Neural progenitor cell (in vitro differentiated cells): ENCODE measurements around the gene ASB9. TPM values are rescaled to one million over a fixed set of nuclear protein-coding genes. Genes with fewer than 3 reads are reported as not detected.

Source experiments
- DNase-seq: peaks from one replicate; pipeline ENCODE4 v3.0.0-alpha.2; 2016; ENCODE audit warnings: low spot score
- H2AFZ ChIP-seq: fragments of 200-600 bp; sonication (generic); replicated peaks from 2 replicates; pipeline ENCODE4 v1.6.1; 2016; ENCODE audit warnings: antibody characterized with exemption
- H3F3A ChIP-seq: fragments of 200-600 bp; sonication (generic); 2 replicates; pipeline ENCODE4 v1.6.1; 2016; ENCODE audit warnings: antibody characterized with exemption, low read depth
- H3K27ac ChIP-seq: fragments of 200-600 bp; sonication (generic); 2 replicates; pipeline ENCODE4 v1.5.1; 2016; ENCODE audit warnings: mild to moderate bottlenecking
- H3K27me3 ChIP-seq: fragments of 200-600 bp; sonication (generic); 2 replicates; pipeline ENCODE4 v1.6.1; 2016; ENCODE audit warnings: mild to moderate bottlenecking, moderate library complexity
- H3K36me3 ChIP-seq: fragments of 200-600 bp; sonication (generic); 2 replicates; pipeline ENCODE4 v1.5.1; 2016
- H3K4me1 ChIP-seq: fragments of 200-600 bp; sonication (generic); 2 replicates; pipeline ENCODE4 v1.6.1; 2016; ENCODE audit warnings: mixed run types
- H3K4me2 ChIP-seq: fragments of 200-600 bp; sonication (generic); 2 replicates; pipeline ENCODE4 v1.6.1; 2016
- H3K4me3 ChIP-seq: fragments of 200-600 bp; sonication (generic); 2 replicates; pipeline ENCODE4 v1.5.1; 2016
- H3K79me2 ChIP-seq: fragments of 200-600 bp; sonication (generic); 2 replicates; pipeline ENCODE4 v1.6.1; 2016; ENCODE audit warnings: low read depth
- H3K9ac ChIP-seq: fragments of 200-600 bp; sonication (generic); 2 replicates; pipeline ENCODE4 v1.6.1; 2016
- H3K9me3 ChIP-seq: fragments of 200-600 bp; sonication (generic); 2 replicates; pipeline ENCODE4 v1.5.1; 2016; ENCODE audit warnings: low read depth
- H4K20me1 ChIP-seq: fragments of 200-600 bp; sonication (generic); 2 replicates; pipeline ENCODE4 v1.6.1; 2016; ENCODE audit warnings: low read depth
- H3K27ac Mint-ChIP-seq: 3 replicates; pipeline ENCODE4 v1.8.0; 2021; ENCODE audit warnings: mixed read lengths
- H3K27me3 Mint-ChIP-seq: 2 replicates; pipeline ENCODE4 v1.8.0; 2022; ENCODE audit warnings: low read depth, mild to moderate bottlenecking, inconsistent platforms, moderate library complexity, mixed read lengths; ENCODE audit not compliant: insufficient read depth
- H3K36me3 Mint-ChIP-seq: 3 replicates; pipeline ENCODE4 v1.8.0; 2021; ENCODE audit warnings: mixed read lengths
- H3K4me1 Mint-ChIP-seq: 3 replicates; pipeline ENCODE4 v1.8.0; 2021; ENCODE audit warnings: mixed read lengths
- H3K4me3 Mint-ChIP-seq: 3 replicates; pipeline ENCODE4 v1.8.0; 2021; ENCODE audit warnings: mild to moderate bottlenecking, moderate library complexity, mixed read lengths
- H3K9me3 Mint-ChIP-seq: 3 replicates; pipeline ENCODE4 v1.8.0; 2020; ENCODE audit warnings: mixed read lengths
- CTCF ChIP-seq: fragments of 200-600 bp; sonication (generic); IDR thresholded peaks from 2 replicates; pipeline ENCODE4 v1.5.1; 2017; ENCODE audit warnings: antibody characterized with exemption, mild to moderate bottlenecking
- EZH2 ChIP-seq: fragments of 200-600 bp; sonication (generic); IDR thresholded peaks from 2 replicates; pipeline ENCODE4 v1.6.1; 2017; ENCODE audit warnings: antibody characterized with exemption, mild to moderate bottlenecking, moderate library complexity
- EZH2phosphoT487 ChIP-seq: fragments of 200-600 bp; sonication (generic); IDR thresholded peaks from 2 replicates; pipeline ENCODE4 v1.6.1; 2017; ENCODE audit warnings: antibody characterized with exemption
- total RNA-seq: library from RNA; depleted of rRNA; stranded (reverse); fragments of >200 nt; gene quantifications from 2 replicates; pipeline ENCODE4 v1.2.3, GENCODE V29; 2015; ENCODE audit warnings: low replicate concordance

Gene ASB9
- total RNA-seq, 1 donor from 2014 or later: 1.1 TPM

- H3K79me2 ChIP-seq: no peaks in the 10 kb centered on the region
Observed at GRCh38 chrX:15224747-15225146, 45.1 kb downstream of the ASB9 start.

GRCh38 chrX:15221321-15221720 is 48.6 kb downstream of the ASB9 start:
- Histone ChIP-seq H3K4me3 (no peak overlapping the region), H3K27ac (no peak overlapping the region), H3K9ac (no peak overlapping the region), H3K27me3 (no peaks in the 10 kb centered on the region), H3K4me2 (no peak overlapping the region), H3F3A (no peaks in the 10 kb centered on the region), H3K9me3 (no peaks in the 10 kb centered on the region), H3K36me3 (no peaks in the 10 kb centered on the region), H4K20me1 (no peaks in the 10 kb centered on the region), H3K4me1 (no peaks in the 10 kb centered on the region), H3K79me2 (no peaks in the 10 kb centered on the region), H2AFZ (no peak overlapping the region)
- H3K4me1 Mint-ChIP-seq: no peaks in the 10 kb centered on the region
- no peak overlapping the region for H3K4me3 Mint-ChIP-seq
- no peak for DNase-seq
- peaks cover 5% of the 10 kb centered on the region for H3K27me3 Mint-ChIP-seq
- no peak overlapping the region for H3K27ac Mint-ChIP-seq
- H3K9me3 Mint-ChIP-seq: no peaks in the 10 kb centered on the region
- H3K36me3 Mint-ChIP-seq: no peaks in the 10 kb centered on the region
- no peak for TF ChIP-seq EZH2phosphoT487
- TF ChIP-seq EZH2: no peak
- no peak for TF ChIP-seq CTCF

More at GRCh38 chrX:15224747-15225146, 45.1 kb downstream of the ASB9 start:
- no peak overlapping the region for H3K4me3 Mint-ChIP-seq
- no peak overlapping the region for H3K4me2 ChIP-seq
- H4K20me1 ChIP-seq: no peaks in the 10 kb centered on the region
- H3K9ac ChIP-seq: no peak overlapping the region
- H3K27me3 ChIP-seq: no peaks in the 10 kb centered on the region
- H3K9me3 Mint-ChIP-seq: no peaks in the 10 kb centered on the region
- no peaks in the 10 kb centered on the region for H3K4me1 Mint-ChIP-seq
- no peaks in the 10 kb centered on the region for H3K36me3 Mint-ChIP-seq
- no peak overlapping the region for H3K4me3 ChIP-seq
- H3K36me3 ChIP-seq: no peaks in the 10 kb centered on the region
- H2AFZ ChIP-seq: no peak overlapping the region
- TF ChIP-seq EZH2phosphoT487 (no peak), EZH2 (no peak), CTCF (no peak)
- no peak overlapping the region for H3K27ac Mint-ChIP-seq
- H3K27ac ChIP-seq: no peak overlapping the region
- H3K4me1 ChIP-seq: no peaks in the 10 kb centered on the region
- H3K27me3 Mint-ChIP-seq: peaks cover 5% of the 10 kb centered on the region
- H3K9me3 ChIP-seq: no peaks in the 10 kb centered on the region
- no peaks in the 10 kb centered on the region for H3F3A ChIP-seq
- DNase-seq: no peak

- Mint-ChIP-seq H3K4me3 (no peak overlapping the region), H3K36me3 (no peaks in the 10 kb centered on the region), H3K4me1 (no peaks in the 10 kb centered on the region), H3K9me3 (no peaks in the 10 kb centered on the region), H3K27me3 (peaks cover 9% of the 10 kb centered on the region), H3K27ac (no peak overlapping the region)
- no peaks in the 10 kb centered on the region for H3K36me3 ChIP-seq
- H3K27ac ChIP-seq: no peak overlapping the region
- H2AFZ ChIP-seq: no peak overlapping the region
- no peaks in the 10 kb centered on the region for H3K4me1 ChIP-seq
- no peaks in the 10 kb centered on the region for H3K9me3 ChIP-seq
- H3K4me2 ChIP-seq: no peak overlapping the region
- no peaks in the 10 kb centered on the region for H4K20me1 ChIP-seq
- no peaks in the 10 kb centered on the region for H3K79me2 ChIP-seq
- no peak for TF ChIP-seq EZH2phosphoT487
- no peak for TF ChIP-seq EZH2
- no peak for TF ChIP-seq CTCF
- no peaks in the 10 kb centered on the region for H3K27me3 ChIP-seq
- H3K9ac ChIP-seq: no peak overlapping the region
- no peaks in the 10 kb centered on the region for H3F3A ChIP-seq
- H3K4me3 ChIP-seq: no peak overlapping the region
- DNase-seq: no peak
Observed at GRCh38 chrX:15217161-15217560, 52.7 kb downstream of the ASB9 start.
